Endometrial microvascular endothelial cells (primary cell): Measurements from ENCODE around the gene ZNF554. TPM values are rescaled to one million over a fixed set of nuclear protein-coding genes. Genes with fewer than 3 reads are reported as not detected.
"Not testable (repeated sequence)": the region's sequence is repeated elsewhere in the genome, so short reads cannot be mapped to it uniquely, and the experiment has no call there.

Experiments
- in situ Hi-C: cut with HindIII; loops from 2 replicates; pipeline ENCODE4 v1.10.0; 2017; ENCODE audit warnings: low sequenced_read_pairs, low pct_unique_long_range_greater_than_20kb; ENCODE audit errors: inconsistent ontology term
- total RNA-seq: library from RNA; depleted of rRNA; stranded (reverse); fragments of >200 nt; gene quantifications from one replicate; pipeline ENCODE4 v1.2.3, GENCODE V29; 2015; ENCODE audit errors: inconsistent ontology term

Gene ZNF554
- total RNA-seq, 1 donor from 2014 or later, result 5.4 TPM

- in situ Hi-C loops, result no loop called here
These were observed 33.4 kb downstream of the ZNF554 start for GRCh38 chr19:2853015-2853606.

DNA sequence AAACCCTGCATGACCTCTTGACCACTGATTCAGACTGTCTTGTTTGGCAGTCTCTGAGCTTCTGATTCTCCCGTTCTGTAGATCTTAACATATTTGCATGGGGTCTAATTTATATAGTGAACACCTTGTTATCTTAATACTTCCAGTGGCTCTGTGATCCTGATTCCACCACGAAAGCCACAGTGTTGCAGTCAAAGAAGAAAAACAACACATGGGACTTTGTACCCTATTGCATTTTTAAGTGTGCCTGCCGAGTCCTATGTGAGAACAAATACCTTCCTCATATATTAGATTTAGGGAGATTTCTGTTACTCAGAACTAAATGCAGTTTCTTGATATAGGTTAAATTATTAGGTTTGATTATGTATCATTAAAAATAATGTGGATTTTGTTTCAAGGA lies 35.2 kb downstream of the ZNF554 start:
- in situ Hi-C loops, result no loop called here

GRCh38 chr19:2856457-2857050 lies 36.9 kb downstream of the ZNF554 start:
- in situ Hi-C loops, result no loop called here

GRCh38 chr19:2858864-2859263 lies 39.2 kb downstream of the ZNF554 start:
- in situ Hi-C loops, result no loop called here

DNA sequence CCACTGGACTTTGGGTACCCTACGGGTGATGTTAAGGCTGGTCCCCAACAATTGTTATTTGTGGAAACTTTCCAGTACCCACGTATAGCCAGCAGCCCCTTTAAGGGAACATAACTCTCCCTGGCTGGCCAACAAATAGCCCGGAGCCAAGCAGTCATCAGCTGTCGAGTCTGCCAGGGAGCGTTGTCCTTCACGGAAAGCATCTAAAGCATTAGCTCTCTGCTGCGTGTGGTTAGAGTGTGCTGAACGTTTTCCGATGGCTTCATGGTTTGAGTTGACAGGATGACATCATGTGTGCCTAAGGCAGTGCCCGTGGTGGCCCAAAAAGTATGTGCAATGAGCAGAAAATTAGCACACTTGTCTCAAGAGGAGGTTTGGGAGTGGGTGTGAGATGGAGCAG lies 44.1 kb downstream of the ZNF554 start:
- in situ Hi-C loops, result no loop called here

GRCh38 chr19:2865334-2866100 lies 45.8 kb downstream of the ZNF554 start:
- in situ Hi-C loops, result no loop called here

- in situ Hi-C loops, result no loop called here
These were observed 46.9 kb downstream of the ZNF554 start for GRCh38 chr19:2866495-2867024.

DNA sequence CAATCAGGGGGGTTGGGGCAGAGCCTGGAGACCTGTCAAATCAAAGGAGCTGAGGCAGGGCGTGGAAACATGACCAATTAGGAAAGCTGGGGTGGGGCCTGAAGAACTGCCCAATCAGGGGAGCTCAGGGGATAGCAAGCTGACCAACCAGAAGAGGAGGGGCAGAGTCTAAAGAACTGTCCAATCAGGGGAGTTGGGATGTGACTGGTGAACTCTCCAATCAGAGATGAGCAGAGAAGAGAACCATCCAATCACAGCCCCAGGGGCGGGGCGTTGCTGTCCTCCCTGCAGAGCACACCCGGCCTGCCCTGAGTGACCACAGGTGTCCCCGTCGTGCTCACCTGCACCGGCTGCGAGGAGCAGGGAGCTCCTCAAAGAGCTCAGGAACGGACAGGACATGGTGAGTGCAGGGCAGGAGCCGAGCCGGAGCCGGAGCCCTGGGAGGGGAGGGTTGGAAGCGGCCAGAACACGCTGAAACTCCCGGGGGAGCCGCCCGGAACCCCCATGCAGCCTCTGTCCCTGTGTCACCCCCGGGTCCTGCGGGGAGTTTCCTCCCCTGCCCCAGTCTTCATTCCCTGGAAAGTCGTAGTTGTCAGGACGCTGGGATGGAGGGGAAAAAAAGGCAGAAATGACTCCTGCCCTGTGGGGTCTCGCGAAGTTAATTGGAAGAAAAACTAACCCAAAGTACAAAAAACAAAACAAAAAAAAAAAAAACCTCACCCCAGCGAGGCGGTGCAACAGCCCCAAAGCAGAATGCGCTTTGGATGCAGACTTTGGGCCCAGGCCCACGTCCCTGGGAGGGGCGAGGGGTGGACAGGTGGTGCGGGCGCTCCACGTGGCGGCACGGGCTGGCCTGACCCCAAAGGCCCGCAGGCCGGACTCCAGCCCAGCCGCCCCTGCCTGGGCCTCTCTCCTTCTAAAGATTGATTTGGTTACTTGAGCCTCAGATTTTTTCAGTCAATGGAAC lies 47.6 kb downstream of the ZNF554 start, which contains the start of gene ZNF556:
ZNF556 (plus strand) TSS at position 311 of the 967 bp plus-strand sequence; CDS start at position 398, 87 bp downstream.
- in situ Hi-C loops, result no loop called here

DNA sequence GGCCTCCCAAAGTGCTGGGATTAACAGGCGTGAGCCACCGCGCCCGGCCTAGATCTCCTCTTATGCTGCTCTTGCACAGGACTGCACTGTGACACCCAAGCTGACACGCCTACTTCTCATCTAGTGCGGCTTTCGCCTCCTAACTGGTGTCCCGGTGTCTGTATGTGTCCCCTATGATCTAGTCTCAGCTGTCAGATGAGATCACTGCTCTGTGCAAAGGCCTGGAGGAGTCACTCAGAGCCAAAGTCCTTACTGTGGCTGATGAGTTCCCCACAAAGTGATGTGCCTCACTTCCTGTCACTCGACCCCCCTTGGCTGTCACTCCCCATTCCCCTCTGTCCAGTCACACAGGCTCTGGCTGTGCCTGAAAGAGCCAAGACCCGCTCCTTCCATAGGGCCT lies 50.0 kb downstream of the ZNF554 start:
- in situ Hi-C loops, result no loop called here

GRCh38 chr19:2872175-2872574 lies 52.5 kb downstream of the ZNF554 start:
- in situ Hi-C loops, result not testable (repeated sequence)

DNA sequence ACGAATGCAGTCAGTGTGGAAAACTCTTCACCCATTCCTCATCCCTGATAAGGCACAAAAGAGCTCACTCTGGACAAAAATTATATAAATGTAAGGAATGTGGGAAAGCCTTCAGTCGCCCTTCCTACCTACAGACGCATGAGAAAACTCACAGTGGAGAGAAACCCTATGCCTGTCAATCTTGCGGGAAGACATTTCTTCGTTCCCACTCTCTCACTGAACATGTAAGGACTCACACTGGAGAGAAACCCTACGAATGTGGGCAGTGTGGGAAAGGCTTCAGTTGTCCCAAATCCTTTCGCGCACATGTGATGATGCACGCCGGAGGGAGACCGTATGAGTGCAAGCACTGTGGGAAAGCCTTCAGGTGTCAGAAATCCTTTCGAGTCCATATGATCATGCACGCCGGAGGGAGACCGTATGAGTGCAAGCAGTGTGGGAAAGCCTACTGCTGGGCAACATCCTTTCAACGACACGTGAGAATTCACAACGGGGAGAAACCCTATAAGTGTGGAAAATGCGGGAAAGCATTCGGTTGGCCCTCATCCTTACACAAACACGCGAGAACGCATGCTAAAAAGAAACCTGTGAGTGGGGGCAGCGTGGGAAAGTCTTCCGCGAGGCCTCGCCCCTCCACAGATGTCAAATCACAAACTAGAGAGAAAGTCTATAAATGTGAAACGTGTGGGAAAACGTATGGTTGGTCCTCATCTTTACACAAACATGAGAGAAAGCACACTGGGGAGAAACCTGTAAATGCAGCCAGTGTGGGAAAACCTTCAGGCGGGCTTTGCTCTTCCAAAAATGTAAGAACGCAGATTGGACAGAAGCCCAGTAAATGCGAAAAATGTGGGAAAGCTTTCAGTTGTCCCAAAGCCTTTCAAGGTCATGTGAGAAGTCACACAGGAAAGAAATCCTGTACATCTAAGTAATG lies 58.0 kb downstream of the ZNF554 start:
- in situ Hi-C loops, result no loop called here

DNA sequence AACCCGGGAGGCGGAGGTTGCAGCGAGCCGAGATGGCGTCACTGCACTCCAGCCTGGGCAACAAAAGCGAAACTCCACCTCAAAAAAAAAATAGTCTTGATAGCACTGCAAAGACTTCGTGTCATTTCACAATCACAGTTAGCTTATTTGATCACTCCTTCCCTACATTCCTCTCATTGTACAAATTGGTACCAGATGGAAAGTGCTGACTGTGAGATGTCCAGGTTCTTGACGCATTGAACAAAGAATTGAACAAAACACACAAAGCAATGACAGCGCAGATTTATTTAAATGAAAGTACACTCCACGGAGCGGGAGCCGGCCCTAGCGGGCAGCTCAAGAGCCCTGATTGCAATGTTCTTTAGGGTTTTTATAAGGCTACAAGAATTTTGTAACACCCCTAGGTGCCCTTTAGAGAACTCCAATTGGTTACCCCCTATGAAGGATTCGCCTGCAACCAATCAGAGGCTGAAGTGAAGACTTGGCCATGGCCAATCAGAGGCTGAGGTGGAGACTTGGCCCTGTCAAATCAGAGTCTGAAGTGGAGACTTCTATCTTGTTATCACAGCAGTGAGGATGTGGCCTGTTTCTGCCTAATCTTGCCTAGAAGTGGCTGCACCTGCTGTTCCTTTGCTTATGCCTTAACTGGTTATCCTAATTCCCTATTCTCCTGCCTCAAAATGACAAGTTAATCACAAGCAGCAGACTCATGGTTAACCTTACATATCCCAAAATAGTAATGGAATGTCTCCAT lies 64.2 kb downstream of the ZNF554 start:
- in situ Hi-C loops, result no loop called here

- in situ Hi-C loops, result no loop called here
These were observed 66.1 kb downstream of the ZNF554 start for GRCh38 chr19:2885736-2886135.
